GM18951 (cell line): ENCODE results near the gene ZBTB18.
"Not testable (repeated sequence)": the region's sequence is repeated elsewhere in the genome, so short reads cannot be mapped to it uniquely, and the experiment has no call there.

Experiments used
- POLR2A ChIP-seq: IDR thresholded peaks from 4 replicates; pipeline ENCODE4 v1.6.1; 2011; ENCODE audit warnings: mild to moderate bottlenecking; ENCODE audit not compliant: insufficient read length, insufficient read depth; ENCODE audit errors: extremely low read depth
- in situ Hi-C: fragments of 300-500 bp; cut with MboI; formaldehyde crosslinking; loops from one replicate; pipeline ENCODE4 v1.12.0; 2022; ENCODE audit warnings: low sequenced_read_pairs, mixed read lengths, inconsistent platforms; ENCODE audit not compliant: unreplicated experiment

The ZBTB18 gene

DNA sequence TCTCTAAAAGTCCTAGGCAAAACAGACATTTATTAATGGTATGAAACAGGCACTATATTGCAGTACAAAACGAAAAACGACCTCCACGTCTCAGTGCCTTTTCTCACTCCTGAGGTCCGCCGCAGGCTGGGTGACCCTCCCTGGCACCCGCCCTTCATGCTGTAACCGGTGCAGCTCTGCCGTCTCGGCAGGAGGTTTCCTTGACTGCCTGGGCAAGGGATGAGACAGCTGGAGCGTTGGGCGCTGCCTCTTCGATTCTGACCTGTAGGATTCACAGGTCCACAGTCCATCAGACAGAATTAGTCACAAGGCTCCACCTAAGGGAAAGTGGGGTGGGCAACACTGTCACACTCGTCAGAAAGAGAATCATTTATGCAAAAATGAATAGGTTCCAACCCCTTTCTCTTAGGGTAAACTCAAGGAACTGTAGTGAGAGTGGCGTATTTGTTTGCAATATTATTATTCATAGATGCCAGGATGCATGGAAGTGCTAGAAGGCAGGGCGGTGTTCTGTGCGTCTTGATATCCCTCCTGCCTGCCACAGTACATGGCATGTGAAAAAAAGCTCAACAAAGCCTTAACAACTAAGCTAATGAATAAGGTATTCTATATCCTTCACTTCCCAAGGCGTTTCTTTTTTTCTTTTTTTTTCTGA is 23.5 kb upstream of the ZBTB18 start:
- TF ChIP-seq POLR2A: no peak
- in situ Hi-C loops: no loop called here

DNA sequence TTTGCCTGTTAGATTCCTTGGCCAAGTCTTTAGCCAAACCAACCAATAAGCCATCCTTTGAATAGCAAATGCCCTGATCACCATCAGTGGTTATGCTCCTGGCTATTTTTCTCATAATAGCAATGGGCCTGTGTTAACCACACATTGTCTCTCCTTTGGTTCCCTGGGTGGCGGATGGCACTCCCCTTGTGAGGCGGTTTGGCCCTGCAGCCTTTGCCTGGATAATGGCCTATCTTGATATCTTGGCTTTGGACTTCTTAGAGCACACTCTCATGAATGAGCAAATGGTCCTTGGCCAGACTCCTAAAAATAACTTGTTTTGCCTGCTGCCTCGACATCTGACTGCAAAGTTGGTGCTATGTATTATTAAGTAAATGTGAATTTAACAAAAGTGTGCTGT is 22.4 kb upstream of the ZBTB18 start:
- no peak for TF ChIP-seq POLR2A
- in situ Hi-C loops: no loop called here

DNA sequence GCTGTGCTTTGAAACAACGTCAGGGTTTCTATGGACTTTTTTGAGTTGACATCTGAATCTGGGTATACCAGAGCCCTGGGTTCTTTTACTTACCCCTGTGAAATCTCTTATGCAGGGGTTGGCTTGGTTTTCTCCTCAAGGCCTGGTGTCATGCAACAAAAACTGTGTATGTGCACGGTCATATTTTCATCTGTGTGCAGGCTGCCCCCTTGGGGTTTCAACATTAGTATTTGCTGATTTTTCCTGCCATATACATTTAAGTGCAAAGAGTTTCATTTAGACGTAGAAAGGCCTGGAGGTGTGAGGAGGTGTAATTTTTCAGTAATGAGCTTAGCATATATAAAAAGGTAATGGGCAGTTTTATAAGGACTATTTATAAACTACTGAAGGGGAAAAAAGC is 22.0 kb upstream of the ZBTB18 start:
- TF ChIP-seq POLR2A: no peak
- in situ Hi-C loops: no loop called here

DNA sequence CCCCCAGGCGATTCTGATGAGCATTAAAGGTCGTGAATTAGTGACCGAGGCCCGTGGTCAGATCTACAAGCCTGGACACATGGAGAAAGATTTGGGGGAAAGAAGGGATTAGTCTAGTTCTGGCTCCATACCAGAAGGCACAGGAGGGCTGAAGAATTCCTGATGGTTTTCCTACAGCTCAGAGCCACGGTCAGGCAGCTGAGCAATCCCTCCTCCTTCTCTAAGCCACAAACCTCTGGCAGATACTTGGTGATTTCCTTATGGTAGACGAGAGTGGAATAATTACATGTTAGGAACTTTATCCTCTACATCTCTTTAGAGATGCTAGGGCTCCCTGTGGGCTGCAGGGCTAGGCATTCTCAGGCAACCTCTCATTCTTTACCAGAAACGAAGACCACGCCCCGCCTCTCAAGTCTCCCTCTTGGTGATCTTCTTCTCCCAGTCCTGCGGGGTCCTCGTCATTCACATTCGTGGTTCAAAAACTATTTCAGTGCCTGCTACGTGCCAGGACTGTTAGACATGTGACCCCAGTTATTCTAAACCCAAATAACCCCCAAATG is 20.5 kb upstream of the ZBTB18 start:
- no peak for TF ChIP-seq POLR2A
- in situ Hi-C loops: no loop called here

DNA sequence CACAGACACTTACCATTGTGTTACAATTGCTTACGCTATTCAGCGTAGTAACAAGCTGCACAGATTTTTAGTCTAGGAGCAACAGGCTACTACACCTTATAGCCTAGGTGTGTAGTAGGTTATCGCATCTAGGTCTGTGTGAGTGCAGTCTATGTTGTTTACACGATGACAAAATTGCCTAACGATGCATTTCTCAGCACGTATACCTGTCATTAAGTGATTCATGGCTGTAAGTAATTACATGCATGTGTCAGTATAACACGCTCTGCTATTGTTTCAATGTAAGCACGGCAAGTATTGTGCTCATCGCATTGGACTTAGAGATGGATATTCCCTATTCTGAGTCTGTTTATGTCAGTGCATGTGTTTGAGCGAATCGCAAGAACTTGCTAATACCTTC is 15.7 kb upstream of the ZBTB18 start:
- in situ Hi-C loops: no loop called here
- TF ChIP-seq POLR2A: no peak

DNA sequence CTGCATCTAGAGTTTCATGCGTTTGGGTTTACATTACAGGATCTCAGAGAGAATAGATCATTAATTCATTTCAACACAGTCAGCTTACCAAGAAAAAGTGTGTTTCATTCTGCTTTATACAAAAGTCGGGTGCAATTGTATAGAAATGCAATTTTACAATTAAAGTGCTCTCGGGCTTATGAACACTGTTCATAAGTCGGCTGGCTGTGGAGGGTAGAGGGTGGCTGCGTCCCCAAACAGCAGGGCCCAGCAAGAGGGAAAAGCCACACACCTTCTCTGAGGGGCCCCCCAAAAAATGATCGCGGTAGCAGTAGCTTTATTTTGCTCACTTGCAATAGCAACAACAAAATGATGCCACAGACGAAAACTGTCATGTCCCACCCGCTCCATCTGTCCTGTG is 13.8 kb upstream of the ZBTB18 start:
- no peak for TF ChIP-seq POLR2A
- in situ Hi-C loops: no loop called here

DNA sequence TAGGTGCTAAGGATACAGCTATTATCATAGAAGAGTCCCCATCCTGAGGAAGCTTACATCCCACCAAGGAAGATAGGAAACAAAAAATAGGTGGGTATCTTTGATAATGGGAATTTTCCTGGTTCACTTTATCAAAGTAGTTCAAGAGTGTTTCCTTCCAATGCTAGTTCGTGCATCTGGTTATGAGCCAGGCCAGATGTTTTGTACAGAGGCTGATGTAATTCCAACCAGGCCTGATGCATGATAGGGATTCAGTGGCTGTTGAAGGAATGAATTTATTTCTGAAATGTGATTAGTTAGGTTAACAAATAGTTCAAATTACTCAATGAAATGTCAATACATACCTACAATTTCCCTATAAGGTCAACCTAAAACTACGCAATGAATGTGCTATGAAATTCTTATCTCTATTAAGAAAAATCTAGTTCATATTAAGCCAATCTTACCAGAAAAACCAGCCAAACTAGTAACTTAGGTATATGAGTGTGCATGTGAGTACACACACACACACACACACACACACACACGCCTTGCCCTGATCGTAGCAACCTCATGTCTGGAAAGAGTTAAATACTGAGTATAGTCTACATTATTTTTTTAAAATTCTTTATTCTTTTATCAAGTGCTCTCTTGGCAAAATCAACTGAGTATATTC is 9.5 kb upstream of the ZBTB18 start:
- in situ Hi-C loops: no loop called here
- TF ChIP-seq POLR2A: no peak

DNA sequence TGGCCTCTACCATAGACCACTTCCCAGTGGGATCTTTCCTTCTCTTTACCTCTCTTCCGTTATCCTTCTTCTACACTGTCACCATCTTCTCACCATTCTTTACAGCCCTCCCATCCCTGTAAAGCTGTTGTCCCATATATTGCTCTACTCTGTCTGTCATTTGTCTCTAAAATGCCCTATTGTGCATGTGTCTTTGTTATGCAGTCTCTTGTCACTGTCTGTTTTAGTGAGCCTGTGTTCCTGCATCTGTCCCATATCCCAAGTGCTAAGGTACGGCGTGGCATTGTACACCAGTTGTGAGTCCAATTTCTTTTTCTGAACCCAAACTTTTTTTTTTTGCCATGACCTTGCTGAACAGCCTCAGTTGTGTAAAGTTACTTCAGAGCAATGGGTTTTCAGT is 8.8 kb upstream of the ZBTB18 start:
- in situ Hi-C loops: no loop called here
- TF ChIP-seq POLR2A: no peak

DNA sequence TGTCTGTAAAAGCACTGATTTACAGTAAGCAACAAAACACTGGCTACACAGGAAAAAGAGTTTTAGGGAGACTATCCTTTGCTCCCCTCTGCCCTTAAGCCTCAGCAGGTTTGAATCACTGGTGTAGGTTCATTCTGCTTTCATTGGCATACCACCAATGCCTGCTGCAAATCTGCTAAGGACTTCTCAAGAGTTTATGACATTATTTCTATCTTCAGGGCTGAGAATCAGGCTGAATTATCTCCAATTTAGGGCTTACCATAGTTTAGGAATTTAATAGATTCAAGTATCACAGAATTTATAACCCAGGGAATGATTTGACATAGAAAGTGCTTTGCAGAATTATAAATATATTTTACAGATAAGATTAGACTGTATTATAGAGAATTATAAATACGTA is 6.7 kb upstream of the ZBTB18 start:
- no peak for TF ChIP-seq POLR2A

DNA sequence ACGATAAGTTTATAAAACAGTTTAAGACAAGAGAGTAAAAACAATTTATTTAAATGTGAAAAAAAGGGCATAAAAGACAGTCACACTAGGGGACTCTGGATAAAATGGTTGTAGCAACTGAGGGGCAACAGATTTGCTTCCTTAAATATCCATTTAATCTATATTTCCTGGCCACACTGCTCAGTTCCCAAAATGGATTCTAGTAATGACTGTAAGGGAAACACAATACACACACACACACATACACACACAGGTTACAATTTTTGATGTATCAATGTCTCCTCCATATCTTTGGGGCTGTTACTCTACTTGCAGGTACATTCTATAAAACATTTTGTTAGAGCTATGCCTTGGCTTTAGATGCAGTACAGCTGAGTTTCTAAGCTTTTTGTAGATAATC is 4.8 kb upstream of the ZBTB18 start:
- in situ Hi-C loops: not testable (repeated sequence)

More for the DNA sequence above, 6.7 kb upstream of the ZBTB18 start:
- in situ Hi-C loops: no loop called here

DNA sequence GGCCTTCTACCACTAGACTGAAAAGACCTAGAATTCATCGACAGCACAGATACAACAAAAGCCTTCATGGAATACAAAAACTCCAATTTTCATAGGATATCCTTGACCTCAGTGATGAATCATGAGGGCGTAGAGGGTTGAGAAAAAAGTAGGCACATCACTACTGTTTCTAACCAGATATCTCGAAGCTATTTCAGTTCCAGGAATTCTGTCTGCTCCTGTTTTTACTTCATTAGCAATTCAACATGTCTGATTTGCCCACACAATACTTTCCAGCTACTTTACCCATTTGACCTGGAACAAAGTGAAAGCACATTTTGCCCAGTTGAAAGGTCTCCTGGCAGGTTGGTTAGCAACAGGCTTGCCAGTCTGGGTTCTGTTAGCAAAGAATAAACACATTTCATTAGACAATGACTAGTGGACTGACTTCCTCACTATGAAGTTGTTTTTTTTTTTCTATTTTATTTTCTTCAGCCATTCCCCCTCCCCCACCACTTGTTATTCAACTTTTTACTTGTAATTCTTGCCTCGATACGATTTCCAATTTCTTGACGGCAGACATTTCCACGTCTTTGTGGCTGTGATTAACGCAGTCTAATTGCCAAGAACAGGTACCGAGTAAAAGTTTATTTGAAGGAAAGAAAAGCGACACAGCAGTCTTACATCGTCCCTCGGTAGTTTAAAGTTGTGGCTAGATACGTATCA is 4.0 kb upstream of the ZBTB18 start:
- in situ Hi-C loops: no loop called here

DNA sequence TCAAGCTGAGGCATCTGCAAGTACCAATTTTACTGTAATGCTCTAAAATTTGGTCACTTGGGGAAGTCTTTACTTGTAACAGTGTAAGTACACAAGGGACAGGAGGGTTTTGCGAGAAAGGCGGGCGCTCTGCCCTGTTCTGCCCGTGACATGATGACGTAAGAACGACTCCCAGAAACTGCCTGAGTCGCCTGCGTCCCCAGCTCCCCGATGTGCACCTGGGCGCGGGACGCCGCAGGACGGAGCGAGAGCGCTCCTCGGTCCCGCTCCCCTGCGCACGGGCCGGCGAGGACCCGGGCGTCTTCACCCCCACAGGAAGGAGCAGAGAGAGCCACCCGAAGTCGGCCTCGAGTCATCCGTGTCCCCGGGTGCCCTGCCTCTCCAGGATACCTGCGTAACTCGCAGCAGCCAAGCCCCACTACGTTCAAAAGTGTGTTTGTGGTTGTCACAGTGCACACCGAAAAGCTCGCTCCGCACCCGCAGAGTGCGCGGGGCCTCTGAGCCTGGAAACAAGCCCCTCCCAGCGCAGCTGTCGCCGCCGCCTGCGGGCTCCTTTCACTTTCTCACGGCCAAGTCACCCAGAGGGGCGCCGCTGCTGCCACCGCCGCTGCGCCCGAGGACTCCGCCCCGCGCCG is 3.3 kb upstream of the ZBTB18 start:
- peak; percentile 87 for TF ChIP-seq POLR2A
- in situ Hi-C loops: no loop called here

More for the DNA sequence above, 4.0 kb upstream of the ZBTB18 start:
- no peak for TF ChIP-seq POLR2A
